T-helper 17 cell (primary cell): ENCODE measurements around the gene CDK18. TPM values are rescaled to one million over a fixed set of nuclear protein-coding genes. Genes with fewer than 3 reads are reported as not detected.

Source experiments
- ATAC-seq: fragments of 150-1000 bp; cut with Tn5 transposase; 2 replicates; pipeline ENCODE4 v1.10.0; 2021; ENCODE audit warnings: mild to moderate bottlenecking, moderate library complexity
- DNase-seq, 3 donors: peaks; one replicate each; pipeline versions ENCODE4 v3.0.0 to v3.0.0-alpha.2; 2020 to 2021
- H3K9me3 ChIP-seq: one replicate; pipeline ENCODE4 v1.7.0; 2013; ENCODE audit warnings: low read length, mild to moderate bottlenecking; ENCODE audit not compliant: control insufficient read depth, poor library complexity, severe bottlenecking
- H3K27ac Mint-ChIP-seq: one replicate; pipeline ENCODE4 v1.8.0; 2022; ENCODE audit warnings: mild to moderate bottlenecking, moderate library complexity, mixed read lengths
- H3K27me3 Mint-ChIP-seq: one replicate; pipeline ENCODE4 v1.8.0; 2022; ENCODE audit warnings: mixed read lengths
- H3K36me3 Mint-ChIP-seq: one replicate; pipeline ENCODE4 v1.8.0; 2022; ENCODE audit warnings: low read depth, mixed read lengths
- H3K4me1 Mint-ChIP-seq: one replicate; pipeline ENCODE4 v1.8.0; 2022; ENCODE audit warnings: mild to moderate bottlenecking, mixed read lengths
- H3K4me3 Mint-ChIP-seq: one replicate; pipeline ENCODE4 v1.8.0; 2022; ENCODE audit warnings: mild to moderate bottlenecking, moderate library complexity, mixed read lengths
- total RNA-seq, 4 donors: library from RNA in 2 of 4; stranded (reverse) in 2 of 4; gene quantifications; one replicate each; pipeline ENCODE4 v1.2.3 and lab custom pipeline; 2022 to 2026

Gene CDK18
- total RNA-seq, 2 donors from 2014 or later = 0.94 to 1.7 TPM

DNA sequence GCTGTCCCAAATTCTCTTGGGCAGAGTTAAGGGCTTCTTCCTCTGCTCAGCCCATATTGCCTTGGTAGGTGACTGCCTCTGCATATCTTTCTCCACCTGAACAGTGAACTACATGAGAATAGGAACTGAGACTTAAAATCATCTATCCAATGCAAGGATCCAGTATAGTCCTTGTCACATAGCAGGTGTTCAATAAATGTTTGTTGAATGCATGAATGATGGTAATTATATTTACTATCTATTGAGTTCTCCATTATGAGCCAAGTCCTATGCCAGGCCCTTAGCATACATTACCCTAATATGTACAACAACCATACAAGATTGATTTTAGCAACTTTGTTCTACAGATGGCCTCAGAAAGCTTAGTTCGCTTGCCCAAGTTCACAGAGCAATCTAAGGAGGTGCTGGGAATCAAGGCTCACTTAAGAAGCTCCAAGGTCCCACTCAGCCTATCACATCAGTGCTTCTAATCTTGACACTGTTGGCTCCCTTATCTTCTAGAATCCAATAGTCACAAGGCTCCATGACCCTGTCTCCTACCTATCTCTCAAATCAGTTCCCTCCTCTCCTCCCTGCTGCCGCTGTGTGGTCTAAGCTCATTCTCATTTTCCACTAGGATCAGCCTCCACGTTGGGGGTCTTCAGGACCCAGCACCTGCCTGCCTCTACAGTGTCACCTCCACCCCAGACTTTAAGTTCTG lies 2.2 kb upstream of the CDK18 start:
- Mint-ChIP-seq H3K4me3 (no peak overlapping the region), H3K36me3 (no peaks in the 10 kb centered on the region), H3K27ac (peak overlapping the region; percentile 47), H3K4me1 (peaks cover 8% of the 10 kb centered on the region), H3K27me3 (no peaks in the 10 kb centered on the region)
- no peaks in the 10 kb centered on the region for H3K9me3 ChIP-seq
- DNase-seq = no peak
- no peak for ATAC-seq

DNA sequence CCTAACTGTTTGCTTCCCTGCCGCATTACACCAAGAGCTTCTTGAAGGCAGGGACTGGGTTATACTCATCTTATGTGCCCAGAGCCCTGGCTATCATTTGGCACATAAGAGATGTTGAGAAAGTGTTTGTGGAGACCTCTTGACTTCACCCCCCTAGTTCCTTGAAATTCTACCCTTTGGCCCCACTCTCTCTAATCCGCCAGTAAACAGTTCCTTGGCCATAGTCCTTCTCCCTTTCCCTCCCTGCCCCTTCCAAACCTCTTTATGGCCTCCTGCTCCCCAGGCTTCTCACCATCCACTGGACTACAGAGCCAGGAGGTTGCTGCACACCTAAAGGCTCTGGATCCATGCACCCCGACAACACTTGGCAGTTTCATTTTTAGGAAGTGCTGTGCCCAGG lies 1.5 kb upstream of the CDK18 start:
- Mint-ChIP-seq H3K4me3 (peak overlapping the region; percentile 52), H3K4me1 (peaks cover 8% of the 10 kb centered on the region), H3K36me3 (no peaks in the 10 kb centered on the region), H3K27ac (peak overlapping the region; percentile 47), H3K27me3 (no peaks in the 10 kb centered on the region)
- H3K9me3 ChIP-seq = no peaks in the 10 kb centered on the region
- DNase-seq = no peak
- ATAC-seq = no peak

DNA sequence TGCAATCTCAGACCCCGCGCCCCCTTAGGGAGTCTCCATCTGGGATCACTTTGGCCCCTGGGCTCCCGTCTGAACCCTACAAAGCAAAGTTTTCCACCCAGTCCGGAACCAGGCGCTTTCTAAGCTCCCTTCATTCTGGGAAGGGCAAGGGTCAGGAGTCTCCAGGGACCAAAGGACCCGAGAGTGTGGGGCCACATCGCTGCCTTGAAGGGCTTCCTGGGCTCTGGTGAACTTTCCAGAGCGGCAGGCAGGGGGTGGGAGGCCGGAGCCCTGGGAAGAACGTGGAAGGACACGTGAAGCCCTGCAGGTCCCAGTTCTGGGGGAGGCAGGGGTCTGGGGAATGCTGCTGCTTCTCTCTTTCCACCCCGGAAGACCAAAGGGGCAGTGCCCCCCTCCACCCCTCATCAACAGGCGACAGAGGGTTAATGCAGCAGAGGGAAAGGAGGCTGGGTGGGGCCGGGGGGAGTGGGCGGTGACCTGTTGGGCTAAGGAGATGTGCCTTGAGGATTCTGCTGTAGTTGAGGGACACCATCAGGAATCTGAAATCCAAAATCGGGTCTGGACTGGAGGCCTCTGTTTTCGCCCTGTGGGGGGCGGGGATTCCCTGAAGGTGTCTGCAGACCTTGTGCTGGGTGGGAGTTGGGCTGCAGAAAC lies 734 bp downstream of the CDK18 start:
- no peaks in the 10 kb centered on the region for H3K9me3 ChIP-seq
- no peak for ATAC-seq
- DNase-seq = no peak
- no peaks in the 10 kb centered on the region for H3K27me3 Mint-ChIP-seq
- H3K4me1 Mint-ChIP-seq = peaks cover 8% of the 10 kb centered on the region
- peak overlapping the region; percentile 43 for H3K27ac Mint-ChIP-seq
- H3K4me3 Mint-ChIP-seq = peak overlapping the region; percentile 89
- H3K36me3 Mint-ChIP-seq = no peaks in the 10 kb centered on the region

DNA sequence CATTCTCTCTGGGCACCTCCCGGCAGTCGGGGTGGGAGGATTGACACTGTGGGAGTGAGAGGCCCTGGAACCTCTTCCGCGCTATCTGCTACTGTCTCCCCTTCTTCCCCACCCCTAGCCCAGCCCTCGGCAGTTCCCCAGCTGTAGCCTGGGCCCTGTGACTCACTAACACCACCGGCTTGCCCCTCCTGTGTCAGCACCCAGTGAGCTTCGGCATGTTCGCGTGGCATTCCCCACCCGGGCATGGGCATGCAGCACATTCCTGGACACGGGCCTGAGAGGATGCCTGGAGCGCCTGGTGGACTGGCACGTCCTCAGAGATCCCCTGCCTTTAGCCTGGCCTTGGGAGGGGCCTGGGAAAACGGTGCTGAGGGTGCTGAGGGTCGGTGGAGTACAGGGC lies 1.3 kb downstream of the CDK18 start:
- no peaks in the 10 kb centered on the region for H3K27me3 Mint-ChIP-seq
- H3K36me3 Mint-ChIP-seq = no peaks in the 10 kb centered on the region
- no peaks in the 10 kb centered on the region for H3K9me3 ChIP-seq
- H3K4me3 Mint-ChIP-seq = peak overlapping the region; percentile 89
- no peak overlapping the region for H3K27ac Mint-ChIP-seq
- no peak for DNase-seq
- peaks cover 8% of the 10 kb centered on the region for H3K4me1 Mint-ChIP-seq
- no peak for ATAC-seq

DNA sequence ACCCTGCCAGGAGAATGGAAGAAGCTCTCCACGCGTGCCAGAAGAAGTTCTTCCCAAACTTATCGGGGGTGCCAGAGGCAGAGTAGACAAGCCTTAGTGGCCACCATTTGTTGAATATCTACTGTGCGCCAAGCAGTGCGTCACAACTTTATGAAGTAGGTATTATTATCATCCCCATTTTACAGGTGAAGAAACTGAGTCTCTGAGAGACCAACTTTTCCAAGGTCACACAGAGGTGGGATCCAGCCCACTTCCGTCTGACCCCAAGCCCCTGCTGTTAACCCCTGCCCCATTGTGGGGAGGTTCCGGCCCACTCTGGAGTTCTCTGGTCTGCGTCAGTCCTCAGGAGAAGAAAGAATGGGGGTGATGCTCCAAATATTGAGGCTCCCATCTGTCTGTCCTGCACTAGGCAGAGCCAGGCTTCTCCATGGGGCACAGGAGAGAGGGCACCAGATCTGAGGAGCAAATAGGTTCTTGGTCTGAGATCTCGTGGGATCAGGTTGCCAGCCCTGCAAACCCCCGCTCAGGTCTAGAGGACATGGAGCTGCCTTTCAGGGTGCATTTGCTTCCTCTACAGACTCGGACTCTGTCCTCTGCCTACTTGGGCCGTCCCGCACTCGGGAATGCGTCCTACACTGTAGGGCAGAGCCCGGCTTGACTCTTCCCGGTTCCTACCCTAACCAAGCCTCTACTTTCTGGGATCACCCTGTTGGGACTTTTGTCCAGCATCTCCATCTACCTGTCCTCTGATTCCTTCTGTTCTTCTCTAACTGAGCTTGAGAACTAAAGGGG lies 2.1 kb downstream of the CDK18 start:
- ATAC-seq = no peak
- H3K27me3 Mint-ChIP-seq = no peaks in the 10 kb centered on the region
- no peaks in the 10 kb centered on the region for H3K36me3 Mint-ChIP-seq
- H3K27ac Mint-ChIP-seq = peak overlapping the region; percentile 32
- no peaks in the 10 kb centered on the region for H3K9me3 ChIP-seq
- peak overlapping the region; percentile 89 for H3K4me3 Mint-ChIP-seq
- peaks cover 8% of the 10 kb centered on the region for H3K4me1 Mint-ChIP-seq
- no peak for DNase-seq

DNA sequence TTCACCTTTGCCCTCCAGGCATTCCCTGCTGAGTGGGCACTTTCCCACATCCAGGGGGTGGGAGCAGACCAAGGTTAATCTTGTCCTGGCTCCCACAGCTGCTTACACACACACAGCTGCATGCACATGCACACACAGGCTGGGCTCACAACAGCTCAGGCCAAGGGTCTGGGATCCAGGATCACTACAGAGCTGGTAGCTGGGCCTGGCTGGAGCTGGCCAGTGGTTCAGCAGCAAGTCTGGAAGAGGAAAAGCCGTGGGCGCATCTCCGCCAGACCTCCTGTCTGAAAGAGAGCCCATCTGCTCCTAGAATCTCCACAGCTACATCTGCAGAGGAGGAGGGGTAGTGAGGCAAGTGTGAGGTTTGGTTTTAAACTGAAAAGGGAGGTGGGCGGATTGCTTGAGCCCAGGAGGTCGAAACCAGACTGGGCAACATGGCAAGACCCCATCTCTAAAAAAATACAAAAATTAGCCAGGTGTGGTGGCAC lies 3.8 kb downstream of the CDK18 start:
- Mint-ChIP-seq H3K4me3 (no peak overlapping the region), H3K4me1 (peaks cover 4% of the 10 kb centered on the region), H3K27me3 (no peaks in the 10 kb centered on the region), H3K27ac (no peak overlapping the region), H3K36me3 (no peaks in the 10 kb centered on the region)
- no peak for ATAC-seq
- no peaks in the 10 kb centered on the region for H3K9me3 ChIP-seq
- DNase-seq = no peak

DNA sequence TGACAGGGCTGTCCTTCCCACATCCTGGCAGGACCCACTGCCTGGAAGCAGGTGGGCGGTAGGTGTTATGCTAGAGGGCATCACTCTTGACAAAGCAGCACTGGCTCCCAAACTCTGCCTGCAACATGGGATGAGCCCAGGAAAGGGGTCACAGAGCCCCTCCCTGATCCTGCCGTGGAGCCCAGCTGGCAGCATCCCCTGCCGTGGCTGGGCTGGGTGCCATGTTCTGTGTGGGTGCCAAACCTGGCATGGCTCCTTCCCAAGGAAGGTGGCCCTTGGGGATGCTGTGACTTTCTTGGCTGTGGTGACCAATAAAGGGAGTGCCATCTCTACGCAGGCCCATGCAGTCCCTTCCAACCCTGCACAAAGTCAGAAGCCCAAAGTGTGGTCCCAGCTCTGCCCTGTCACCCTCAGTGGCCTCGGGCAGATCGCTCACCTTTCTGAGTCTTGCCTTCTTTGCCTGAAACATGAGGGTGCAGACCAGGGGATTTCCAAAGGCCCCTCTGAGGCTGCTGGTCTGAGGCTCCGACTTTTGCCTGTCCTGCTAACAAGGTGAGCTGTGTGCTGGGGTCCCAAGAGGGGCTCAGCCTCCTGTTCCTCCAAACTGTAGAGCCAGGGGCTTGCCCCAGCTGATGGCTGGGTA lies 6.0 kb downstream of the CDK18 start:
- Mint-ChIP-seq H3K36me3 (no peaks in the 10 kb centered on the region), H3K4me3 (no peak overlapping the region), H3K27me3 (no peaks in the 10 kb centered on the region), H3K27ac (peak overlapping the region; percentile 49), H3K4me1 (peaks cover 8% of the 10 kb centered on the region)
- ATAC-seq = no peak
- no peak for DNase-seq
- no peaks in the 10 kb centered on the region for H3K9me3 ChIP-seq

DNA sequence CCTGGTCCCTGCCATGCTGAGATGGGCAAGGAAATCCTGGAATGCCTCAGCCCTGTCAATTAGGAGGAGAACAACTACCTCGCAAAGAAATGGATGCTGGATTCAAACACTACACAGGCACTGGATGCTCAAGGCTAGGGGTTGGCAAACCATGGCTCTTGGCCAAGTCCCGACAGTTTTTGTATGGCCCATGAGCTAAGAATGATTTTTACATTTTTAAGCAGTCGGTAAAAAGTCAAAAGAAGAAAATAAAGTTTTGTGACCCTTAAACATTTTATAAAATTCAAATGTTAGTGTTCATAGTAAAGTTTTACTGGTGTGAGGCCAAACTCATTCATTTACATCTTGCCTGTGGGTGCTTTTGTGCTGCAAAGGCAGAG lies 6.5 kb downstream of the CDK18 start:
- H3K4me3 Mint-ChIP-seq = no peak overlapping the region
- DNase-seq (no peak), ATAC-seq (no peak)
- peak overlapping the region; percentile 49 for H3K27ac Mint-ChIP-seq
- no peaks in the 10 kb centered on the region for H3K9me3 ChIP-seq
- H3K27me3 Mint-ChIP-seq = no peaks in the 10 kb centered on the region
- no peaks in the 10 kb centered on the region for H3K36me3 Mint-ChIP-seq
- H3K4me1 Mint-ChIP-seq = peaks cover 8% of the 10 kb centered on the region

DNA sequence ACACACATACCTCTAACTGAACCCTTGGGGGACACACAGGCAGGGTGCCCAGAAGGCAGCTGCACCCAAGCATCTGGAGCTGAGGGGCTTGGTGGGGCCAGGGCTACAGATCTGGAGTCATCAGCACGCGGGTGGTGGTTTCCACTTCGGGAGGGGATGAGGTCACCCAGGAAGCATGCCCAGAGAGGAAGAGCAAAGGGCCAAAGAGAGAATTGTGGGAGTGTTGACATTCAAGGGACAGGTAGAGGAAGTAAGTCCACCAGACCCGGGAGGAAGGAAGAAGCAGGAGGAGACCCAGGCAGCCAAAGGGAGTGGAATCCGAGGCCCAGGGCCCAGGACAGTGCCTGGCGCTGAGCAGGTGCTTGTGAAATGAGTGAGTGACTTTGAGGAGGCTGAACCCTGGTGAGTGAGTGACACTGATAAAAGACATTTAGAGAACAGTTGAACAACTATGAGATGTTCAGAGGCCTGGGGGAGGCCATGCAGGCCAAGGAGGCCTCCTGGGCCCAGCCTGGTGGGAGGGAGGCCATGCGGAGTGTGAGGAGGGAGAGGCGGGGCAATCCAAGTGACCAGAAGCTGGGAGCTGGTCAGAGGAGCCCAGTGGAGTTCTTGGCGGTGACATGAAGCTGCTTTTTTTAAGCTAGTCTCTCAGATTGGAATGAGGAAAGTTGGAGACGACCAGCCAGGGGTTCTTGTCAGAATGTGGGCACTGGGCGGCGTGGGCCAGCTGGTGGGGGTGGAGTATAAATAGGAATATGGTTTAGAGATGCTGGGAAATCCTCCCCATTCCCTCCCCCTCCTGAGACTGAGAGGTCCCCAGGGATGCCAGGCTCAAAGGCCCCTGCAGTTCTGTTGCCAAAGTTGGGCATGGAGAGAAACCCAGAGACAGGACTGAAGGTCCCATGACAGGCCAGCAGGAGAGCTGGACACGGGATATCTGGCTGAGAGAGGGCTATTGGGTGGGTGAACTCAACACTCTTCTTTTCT lies 7.9 kb downstream of the CDK18 start:
- Mint-ChIP-seq H3K4me3 (no peak overlapping the region), H3K4me1 (peaks cover 8% of the 10 kb centered on the region), H3K36me3 (no peaks in the 10 kb centered on the region), H3K27ac (peak overlapping the region; percentile 74), H3K27me3 (no peaks in the 10 kb centered on the region)
- ATAC-seq = no peak
- no peak for DNase-seq
- H3K9me3 ChIP-seq = no peaks in the 10 kb centered on the region

DNA sequence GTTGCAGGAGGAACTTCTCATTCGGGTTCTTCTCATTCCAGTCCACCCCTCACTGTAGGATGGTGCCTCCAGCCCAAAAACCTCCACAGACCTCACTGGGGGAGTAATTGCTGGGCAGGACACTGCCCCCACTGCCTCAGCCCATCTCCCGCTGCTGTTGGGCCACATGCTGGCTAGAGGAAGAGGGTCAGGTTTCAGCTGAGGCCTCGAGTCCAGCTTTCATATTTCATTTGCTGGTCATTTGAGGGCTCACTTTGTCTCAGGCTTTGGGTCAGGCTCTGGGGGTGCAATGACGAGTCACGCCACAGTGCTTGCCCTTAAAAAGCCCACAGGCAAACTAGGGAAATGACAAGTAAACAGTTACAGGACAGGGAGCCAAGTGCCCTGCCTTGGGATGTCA lies 9.3 kb downstream of the CDK18 start:
- Mint-ChIP-seq H3K4me1 (peaks cover 14% of the 10 kb centered on the region), H3K36me3 (peaks cover 2% of the 10 kb centered on the region), H3K27me3 (no peaks in the 10 kb centered on the region), H3K4me3 (no peak overlapping the region), H3K27ac (no peak overlapping the region)
- no peak for ATAC-seq
- no peaks in the 10 kb centered on the region for H3K9me3 ChIP-seq
- no peak for DNase-seq

DNA sequence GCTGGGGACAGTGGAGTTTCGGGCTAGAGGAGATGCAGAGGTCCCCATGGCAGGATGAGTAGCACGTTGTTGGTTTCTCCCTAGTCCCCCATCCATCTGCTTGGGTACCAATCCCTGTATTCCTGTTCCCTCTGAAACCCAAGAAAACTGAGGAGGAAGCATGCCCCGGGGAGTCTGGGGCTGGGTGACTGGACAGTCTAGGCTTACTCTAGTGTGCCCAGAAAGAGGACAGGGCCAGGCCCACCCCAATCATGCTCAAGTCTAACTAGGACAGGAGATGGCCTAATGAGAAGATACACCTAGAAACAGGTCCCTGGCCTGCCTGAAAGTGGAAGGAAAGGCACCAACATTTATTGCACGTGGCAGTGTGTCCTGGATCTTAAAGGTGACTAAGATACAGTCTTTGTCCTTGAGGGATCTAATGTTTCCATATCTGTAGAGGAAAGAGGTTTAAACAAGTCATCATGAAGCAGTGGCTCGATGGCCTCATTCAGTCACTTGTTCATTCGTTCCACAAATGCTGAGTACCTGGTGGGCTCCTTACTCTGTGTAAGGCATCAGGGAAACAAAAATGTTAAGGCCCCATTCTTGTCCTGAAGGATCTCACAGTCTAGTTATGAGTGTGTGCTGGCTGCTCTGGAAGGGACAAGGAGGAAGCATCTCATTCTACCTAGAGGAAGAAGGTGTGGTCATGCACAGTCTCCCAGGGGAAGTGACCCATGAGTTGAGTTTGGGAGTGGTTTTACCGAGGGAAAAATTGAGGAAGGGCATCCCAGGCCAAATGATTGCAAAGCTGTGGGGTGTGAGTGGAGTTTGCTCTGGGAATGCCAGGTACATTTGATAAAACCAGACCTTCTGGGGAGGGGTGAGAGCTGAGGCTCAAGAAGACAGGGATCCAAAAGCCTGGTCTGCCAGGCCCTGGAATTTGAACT lies 10.0 kb downstream of the CDK18 start:
- no peak for DNase-seq
- Mint-ChIP-seq H3K27ac (no peak overlapping the region), H3K36me3 (peaks cover 2% of the 10 kb centered on the region), H3K27me3 (peaks cover 3% of the 10 kb centered on the region), H3K4me1 (peaks cover 14% of the 10 kb centered on the region), H3K4me3 (no peak overlapping the region)
- no peak for ATAC-seq
- no peaks in the 10 kb centered on the region for H3K9me3 ChIP-seq
